Caco-2 (cell line): ENCODE measurements around the gene LCN2. TPM values are rescaled to one million over a fixed set of nuclear protein-coding genes. Genes with fewer than 3 reads are reported as not detected.

ENCODE experiments used
- BruUV-seq: library from RNA; stranded (reverse); fragments of 400-500 nt; replicated peaks from 2 replicates; lab custom pipeline; 2021; lab: Mats Ljungman, UMichigan
- CTCF ChIA-PET: fragments of 300-600 bp; sonication (Branson Sonifier 250); formaldehyde crosslinking; loops from one replicate; lab custom pipeline; 2022; ENCODE audit warnings: antibody characterized with exemption; lab: Charles Lee
- POLR2A ChIA-PET: fragments of 300-600 bp; sonication (Branson Sonifier 250); formaldehyde crosslinking; loops from one replicate; lab custom pipeline; 2022; ENCODE audit warnings: antibody characterized with exemption; lab: Charles Lee
- DNase-seq, 2 experiments: peaks; one replicate each; pipeline versions ENCODE4 v3.0.0 to v3.0.0-alpha.2; 2020 to 2022
- H3K27me3 ChIP-seq: replicated peaks from 2 replicates; pipeline ENCODE4 v1.6.0; 2011; ENCODE audit warnings: low read length; ENCODE audit not compliant: control insufficient read depth, insufficient read depth
- H3K36me3 ChIP-seq: 2 replicates; pipeline ENCODE4 v1.5.1; 2011; ENCODE audit warnings: low read length; ENCODE audit not compliant: control insufficient read depth, insufficient read depth
- H3K4me1 ChIP-seq: fragments of 250-450 bp; sonication (Bioruptor Pico); 2 replicates; pipeline ENCODE4 v1.5.1; 2020; ENCODE audit warnings: mild to moderate bottlenecking
- H3K4me3 ChIP-seq: 2 replicates; pipeline ENCODE4 v1.5.1; 2011; ENCODE audit warnings: low read depth, mild to moderate bottlenecking, control low read depth, low read length
- H3K9me3 ChIP-seq: fragments of 250-450 bp; sonication (Bioruptor Pico); 2 replicates; pipeline ENCODE4 v1.5.1; 2020; ENCODE audit warnings: mild to moderate bottlenecking, moderate library complexity
- H3K27ac Mint-ChIP-seq: one replicate; pipeline ENCODE4 v1.8.0; 2022; ENCODE audit warnings: mixed read lengths; ENCODE audit not compliant: unreplicated experiment
- H3K27me3 Mint-ChIP-seq: one replicate; pipeline ENCODE4 v1.8.0; 2022; ENCODE audit warnings: mixed read lengths; ENCODE audit not compliant: insufficient read depth, unreplicated experiment
- H3K36me3 Mint-ChIP-seq: one replicate; pipeline ENCODE4 v1.8.0; 2022; ENCODE audit warnings: mild to moderate bottlenecking, mixed read lengths; ENCODE audit not compliant: insufficient read depth, unreplicated experiment
- H3K4me1 Mint-ChIP-seq: one replicate; pipeline ENCODE4 v1.8.0; 2022; ENCODE audit warnings: low read depth, mixed read lengths; ENCODE audit not compliant: unreplicated experiment
- H3K4me3 Mint-ChIP-seq: one replicate; pipeline ENCODE4 v1.8.0; 2022; ENCODE audit warnings: mild to moderate bottlenecking, moderate library complexity, mixed read lengths; ENCODE audit not compliant: unreplicated experiment
- H3K9me3 Mint-ChIP-seq: one replicate; pipeline ENCODE4 v1.8.0; 2022; ENCODE audit warnings: mixed read lengths; ENCODE audit not compliant: unreplicated experiment
- CTCF ChIP-seq, 2 experiments: fragments of 200-600 bp in 1 of 2; IDR thresholded peaks; 1 replicate in 1 of 2; 2 replicates in 1 of 2; pipeline versions ENCODE4 v1.5.1 to v1.8.0; 2011 to 2022; ENCODE audit warnings: antibody characterized with exemption in 1 of 2, control low read depth in 1 of 2, inconsistent platforms in 1 of 2, low read depth in 1 of 2, low read length in 1 of 2, mild to moderate bottlenecking in 1 of 2, moderate library complexity in 1 of 2; ENCODE audit not compliant: insufficient read depth in 1 of 2, severe bottlenecking in 1 of 2, unreplicated experiment in 1 of 2
- intact Hi-C: fragments of 100-400 bp; cut with micrococcal nuclease; formaldehyde crosslinking; loops from one replicate; pipeline ENCODE4 v1.10.0; 2022; ENCODE audit not compliant: unreplicated experiment
- total RNA-seq: library from RNA; stranded (reverse); gene quantifications from 2 replicates; pipeline ENCODE4 v1.2.3, GENCODE V29; 2022

LCN2 gene
- total RNA-seq, 1 experiment from 2014 or later, result not detected

DNA sequence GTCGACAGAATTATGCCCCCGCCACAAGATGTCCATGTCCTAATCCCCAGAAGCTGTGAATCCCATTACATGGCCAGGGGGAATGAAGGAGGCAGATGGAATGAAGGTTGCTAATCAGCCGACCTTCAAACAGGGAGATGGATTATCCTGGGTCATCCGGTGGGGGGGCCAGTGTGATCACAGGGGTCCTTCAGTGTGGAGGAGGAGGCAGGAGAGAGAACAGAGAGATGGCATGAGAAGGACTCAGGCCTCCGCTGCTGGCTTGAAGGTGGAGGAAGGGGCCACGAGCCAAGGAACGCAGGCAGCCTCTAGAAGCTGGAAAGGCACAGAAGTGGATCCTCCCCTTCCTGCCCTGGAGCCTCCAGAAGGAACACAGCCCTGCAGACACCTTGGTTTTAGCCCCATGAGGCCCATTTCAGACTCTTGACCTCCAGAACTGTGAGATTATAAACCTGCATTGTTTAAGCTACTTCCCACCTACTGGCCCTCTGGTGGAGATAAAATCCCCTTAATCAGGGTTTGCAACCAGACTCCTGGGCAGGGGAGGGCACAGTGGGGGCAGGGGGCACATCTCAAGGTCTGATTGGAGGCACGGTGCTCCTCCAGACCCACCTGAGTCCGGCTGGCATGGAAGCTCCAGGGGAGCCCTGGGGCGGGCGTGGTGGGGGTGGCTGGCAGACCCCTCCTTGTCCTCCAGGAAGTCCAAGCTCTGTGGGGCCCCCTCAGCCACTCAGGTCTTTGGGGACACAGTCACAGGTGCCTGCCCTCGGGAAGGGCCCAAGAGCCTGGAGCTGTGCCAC, 35.5 kb upstream of the LCN2 start:
- Histone ChIP-seq H3K4me1 (peaks cover 34% of the 10 kb centered on the region), H3K4me3 (no peak overlapping the region), H3K9me3 (no peaks in the 10 kb centered on the region; the same call in 1 of the 2 replicates), H3K36me3 (peaks cover 4% of the 10 kb centered on the region), H3K27me3 (no peaks in the 10 kb centered on the region)
- intact Hi-C loops, result no loop called here
- H3K4me1 Mint-ChIP-seq, result peaks cover 22% of the 10 kb centered on the region
- no peak for TF ChIP-seq CTCF (IDR thresholded peaks at IDR 0.05; ENCODE audit: insufficient read depth in 1 of 2, low read depth in 1 of 2, low read length in 1 of 2, severe bottlenecking in 1 of 2, unreplicated experiment in 1 of 2)
- ChIA-PET POLR2A (interaction anchor here (1.3 to 1.7 kb wide), 2 partner anchors 14 to 46 kb away, joined by 3 to 5 read pairs; partner anchors contain the start of gene SLC25A25), CTCF (no interaction called here)
- H3K9me3 Mint-ChIP-seq, result no peaks in the 10 kb centered on the region
- H3K27me3 Mint-ChIP-seq, result no peaks in the 10 kb centered on the region
- H3K27ac Mint-ChIP-seq, result peak overlapping the region; percentile 93
- no TSS peak for BruUV-seq
- DNase-seq, result peak in 1 of 2 experiments; percentile 38
- H3K4me3 Mint-ChIP-seq, result no peak overlapping the region
- H3K36me3 Mint-ChIP-seq, result peaks cover 69% of the 10 kb centered on the region

- H3K27me3 Mint-ChIP-seq, result no peaks in the 10 kb centered on the region
- H3K9me3 ChIP-seq, result no peaks in the 10 kb centered on the region; the same call in 1 of the 2 replicates
- POLR2A ChIA-PET, result interaction anchor here (0.5 to 1.7 kb wide), 5 partner anchors 10 to 47 kb away, joined by 3 to 5 read pairs (median 3); partner anchors contain the start of genes NAIF1 and SLC25A25
- peaks cover 4% of the 10 kb centered on the region for H3K36me3 ChIP-seq
- peaks cover 19% of the 10 kb centered on the region for H3K4me1 Mint-ChIP-seq
- DNase-seq, result peak in 1 of 2 experiments; percentile 38
- TSS peak; percentile 58 for BruUV-seq
- H3K4me3 Mint-ChIP-seq, result peak overlapping the region; percentile 72
- H3K27ac Mint-ChIP-seq, result peak overlapping the region; percentile 93
- H3K9me3 Mint-ChIP-seq, result no peaks in the 10 kb centered on the region
- H3K36me3 Mint-ChIP-seq, result peaks cover 61% of the 10 kb centered on the region
- no peak for TF ChIP-seq CTCF (IDR thresholded peaks at IDR 0.05; ENCODE audit: insufficient read depth in 1 of 2, low read depth in 1 of 2, low read length in 1 of 2, severe bottlenecking in 1 of 2, unreplicated experiment in 1 of 2)
- H3K27me3 ChIP-seq, result no peaks in the 10 kb centered on the region
- intact Hi-C loops, result loop anchor here (5.0 kb wide), 2 partner anchors 47 to 157 kb away; partner anchors contain the start of genes NAIF1 and SLC25A25
- H3K4me3 ChIP-seq, result peak overlapping the region; percentile 33
- CTCF ChIA-PET, result interaction anchor here (0.6 to 0.9 kb wide), 5 partner anchors 10 to 172 kb away, joined by 3 to 4 read pairs (median 3); no protein-coding TSS in a partner anchor
- peaks cover 33% of the 10 kb centered on the region for H3K4me1 ChIP-seq
Observed at GRCh38 chr9:128114326-128115186, 34.7 kb upstream of the LCN2 start.
